Smooth muscle cell (in vitro differentiated cells): ENCODE data around the gene NFE2. TPM values are rescaled to one million over a fixed set of nuclear protein-coding genes. Genes with fewer than 3 reads are reported as not detected.

ENCODE experiments used
- DNase-seq: peaks from one replicate; lab custom pipeline; 2025; ENCODE audit not compliant: unreplicated experiment; lab: John Stamatoyannopoulos, UW
- H2AFZ ChIP-seq: fragments of 200-600 bp; sonication (generic); 2 replicates; pipeline ENCODE4 v1.6.0; 2016; ENCODE audit warnings: antibody characterized with exemption, low read depth, mild to moderate bottlenecking
- H3F3A ChIP-seq: fragments of 200-600 bp; sonication (generic); 2 replicates; pipeline ENCODE4 v1.6.0; 2017; ENCODE audit warnings: antibody characterized with exemption, low read depth
- H3K27ac ChIP-seq: fragments of 200-600 bp; sonication (generic); 2 replicates; pipeline ENCODE4 v1.5.1; 2016; ENCODE audit warnings: low read depth, mild to moderate bottlenecking
- H3K27me3 ChIP-seq: fragments of 200-600 bp; sonication (generic); 2 replicates; pipeline ENCODE4 v1.6.1; 2016; ENCODE audit warnings: low read depth, mild to moderate bottlenecking
- H3K36me3 ChIP-seq: fragments of 200-600 bp; sonication (generic); 2 replicates; pipeline ENCODE4 v1.5.1; 2016; ENCODE audit warnings: low read depth
- H3K4me1 ChIP-seq: fragments of 200-600 bp; sonication (generic); 2 replicates; pipeline ENCODE4 v1.5.1; 2016; ENCODE audit warnings: low read depth
- H3K4me2 ChIP-seq: fragments of 200-600 bp; sonication (generic); 2 replicates; pipeline ENCODE4 v1.6.0; 2016; ENCODE audit warnings: mild to moderate bottlenecking
- H3K4me3 ChIP-seq: fragments of 200-600 bp; sonication (generic); 2 replicates; pipeline ENCODE4 v1.5.1; 2016; ENCODE audit warnings: mild to moderate bottlenecking
- H3K79me2 ChIP-seq: fragments of 200-600 bp; sonication (generic); 2 replicates; pipeline ENCODE4 v1.6.0; 2016; ENCODE audit warnings: low read depth, mild to moderate bottlenecking
- H3K9ac ChIP-seq: fragments of 200-600 bp; sonication (generic); 2 replicates; pipeline ENCODE4 v1.6.0; 2016; ENCODE audit warnings: low read depth
- H3K9me3 ChIP-seq: fragments of 200-600 bp; sonication (generic); replicated peaks from 2 replicates; pipeline ENCODE4 v1.5.1; 2016; ENCODE audit warnings: low read depth
- H4K20me1 ChIP-seq: fragments of 200-600 bp; sonication (generic); 2 replicates; pipeline ENCODE4 v1.6.0; 2016; ENCODE audit warnings: low read depth
- CTCF ChIP-seq: fragments of 200-600 bp; sonication (generic); IDR thresholded peaks from 2 replicates; pipeline ENCODE4 v1.5.1; 2017; ENCODE audit warnings: borderline replicate concordance, mild to moderate bottlenecking, antibody characterized with exemption; ENCODE audit not compliant: insufficient read depth, poor library complexity, severe bottlenecking
- WGBS: methylation state at CpG from one replicate; pipeline ENCODE4 v1.1.7; 2016; ENCODE audit warnings: low lambda C conversion rate; 5-methylcytosine and 5-hydroxymethylcytosine counted together
- polyA plus RNA-seq: library from polyadenylated mRNA; unstranded; fragments of >200 nt; fragmentation: Nextera tagmentation; extraction: Ambion mirVana; gene quantifications from 2 replicates; pipeline ENCODE4 v1.2.1, GENCODE V29; 2016
- total RNA-seq: library from RNA; depleted of rRNA; stranded (reverse); fragments of >200 nt; gene quantifications from 2 replicates; pipeline ENCODE4 v1.2.3, GENCODE V29; 2014

The NFE2 gene
- total and polyA plus RNA-seq, 2 experiments from 2014 or later, result 0.13 to 0.24 TPM

- H3K9ac ChIP-seq, result no peak overlapping the region
- DNase-seq, result no peak
- 96% methylated on average over 5 of the region's 5 CpGs for WGBS
- H2AFZ ChIP-seq, result no peak overlapping the region
- TF ChIP-seq CTCF, result no peak
- no peak overlapping the region for H3K4me3 ChIP-seq
- peaks cover 19% of the 10 kb centered on the region for H3K4me1 ChIP-seq
- H3K4me2 ChIP-seq, result no peak overlapping the region
- H3K36me3 ChIP-seq, result no peaks in the 10 kb centered on the region
- no peaks in the 10 kb centered on the region for H3K27me3 ChIP-seq
- no peaks in the 10 kb centered on the region for H3F3A ChIP-seq
- no peaks in the 10 kb centered on the region for H4K20me1 ChIP-seq
- no peaks in the 10 kb centered on the region for H3K9me3 ChIP-seq
- H3K79me2 ChIP-seq, result no peaks in the 10 kb centered on the region
- no peak overlapping the region for H3K27ac ChIP-seq
Measured at GRCh38 chr12:54298904-54299303, 1.9 kb downstream of the NFE2 start.

- Histone ChIP-seq H3K36me3 (no peaks in the 10 kb centered on the region), H3F3A (no peaks in the 10 kb centered on the region), H3K79me2 (no peaks in the 10 kb centered on the region), H3K4me1 (peaks cover 17% of the 10 kb centered on the region), H3K27me3 (no peaks in the 10 kb centered on the region), H2AFZ (no peak overlapping the region), H3K9ac (no peak overlapping the region), H3K27ac (no peak overlapping the region), H3K4me3 (no peak overlapping the region), H3K4me2 (no peak overlapping the region), H3K9me3 (no peaks in the 10 kb centered on the region), H4K20me1 (no peaks in the 10 kb centered on the region)
- 91% methylated on average over 5 of the region's 5 CpGs for WGBS
- DNase-seq, result no peak
- no peak for TF ChIP-seq CTCF
Measured at GRCh38 chr12:54296393-54297099, 4.3 kb downstream of the NFE2 start.

GRCh38 chr12:54294953-54295566 is 5.8 kb downstream of the NFE2 start:
- no peak overlapping the region for H3K4me2 ChIP-seq
- no peaks in the 10 kb centered on the region for H3K79me2 ChIP-seq
- H3K9me3 ChIP-seq, result no peaks in the 10 kb centered on the region
- 83% methylated on average over 9 of the region's 9 CpGs for WGBS
- no peak overlapping the region for H3K9ac ChIP-seq
- H3K27ac ChIP-seq, result no peak overlapping the region
- no peak for DNase-seq
- TF ChIP-seq CTCF, result no peak
- H2AFZ ChIP-seq, result no peak overlapping the region
- H3K4me3 ChIP-seq, result no peak overlapping the region
- H3F3A ChIP-seq, result no peaks in the 10 kb centered on the region
- H3K27me3 ChIP-seq, result no peaks in the 10 kb centered on the region
- no peaks in the 10 kb centered on the region for H4K20me1 ChIP-seq
- H3K36me3 ChIP-seq, result no peaks in the 10 kb centered on the region
- H3K4me1 ChIP-seq, result peaks cover 5% of the 10 kb centered on the region
